Epidermal melanocyte (primary cell): ENCODE data around the gene EXOC3L4.

ENCODE experiments used
- DNase-seq: peaks from one replicate; pipeline ENCODE4 v3.0.0; 2011; ENCODE audit warnings: low spot score; ENCODE audit not compliant: insufficient read length

The EXOC3L4 gene

GRCh38 chr14:103091041-103091882 is 3.3 kb upstream of the EXOC3L4 start:
- DNase-seq: peak; percentile 56

GRCh38 chr14:103091883-103092222 is 2.7 kb upstream of the EXOC3L4 start:
- no peak for DNase-seq

GRCh38 chr14:103093856-103094405 is 594 bp upstream of the EXOC3L4 start:
- DNase-seq: no peak

GRCh38 chr14:103095210-103095778 is 769 bp downstream of the EXOC3L4 start:
- no peak for DNase-seq

GRCh38 chr14:103096387-103096786 is 1.9 kb downstream of the EXOC3L4 start:
- DNase-seq: no peak

- DNase-seq: no peak
These were observed 2.9 kb downstream of the EXOC3L4 start for GRCh38 chr14:103097244-103097993.

GRCh38 chr14:103097994-103098957 is 3.8 kb downstream of the EXOC3L4 start:
- DNase-seq: no peak

GRCh38 chr14:103099081-103099732 is 4.7 kb downstream of the EXOC3L4 start:
- DNase-seq: no peak

- DNase-seq: no peak
These were observed 5.3 kb downstream of the EXOC3L4 start for GRCh38 chr14:103099733-103100280.

- no peak for DNase-seq
These were observed 6.0 kb downstream of the EXOC3L4 start for GRCh38 chr14:103100281-103101121.

GRCh38 chr14:103101257-103101962 is 6.9 kb downstream of the EXOC3L4 start:
- DNase-seq: no peak

- DNase-seq: no peak
These were observed 7.6 kb downstream of the EXOC3L4 start for GRCh38 chr14:103101963-103102688.

- no peak for DNase-seq
These were observed 8.2 kb downstream of the EXOC3L4 start for GRCh38 chr14:103102689-103103260.

- DNase-seq: peak; percentile 54
These were observed 9.2 kb downstream of the EXOC3L4 start for GRCh38 chr14:103103461-103104388.

- DNase-seq: no peak
These were observed 9.8 kb downstream of the EXOC3L4 start for GRCh38 chr14:103104389-103104653.

GRCh38 chr14:103104654-103105452 is 10.3 kb downstream of the EXOC3L4 start:
- peak; percentile 65 for DNase-seq
